Measurements from ENCODE around the gene PLEKHO2. TPM values are rescaled to one million over a fixed set of nuclear protein-coding genes. Genes with fewer than 3 reads are reported as not detected.
"Not testable (repeated sequence)": the region's sequence is repeated elsewhere in the genome, so short reads cannot be mapped to it uniquely, and the experiment has no call there.

PLEKHO2 gene
- polyA plus RNA-seq, 2 of the 4 experiments (the other 2 are of a cell fraction), result 2.8 to 3.9 TPM

- Histone ChIP-seq H3K4me2 (no peak overlapping the region), H3K9me3 (no peaks in the 10 kb centered on the region), H3K4me1 (0 out of 3 replicates have a peak, but pooled peaks cover 2% of the 10 kb centered on the region), H3K4me3 (no peak overlapping the region), H3K27ac (no peak overlapping the region)
- WGBS (ENCODE audit: missing lambda C conversion rate), result 52% methylated on average over 3 of the region's 3 CpGs
- CTCF ChIA-PET, result interaction anchor here (0.6 to 2.5 kb wide), 5 partner anchors 10 to 64 kb away, joined by 3 to 14 read pairs (median 4); no protein-coding TSS in a partner anchor
- no peak for TF ChIP-seq RAD21 (conservative IDR thresholded peaks at IDR 0.05 in 1 of 2, IDR thresholded peaks at IDR 0.05 in 1 of 2)
- TF ChIP-seq EHF (CRISPR knock-in tag; IDR thresholded peaks at IDR 0.05), result no peak
- no peak for TF ChIP-seq CHD2 (IDR thresholded peaks at IDR 0.05; ENCODE audit: low read length, partially characterized antibody)
- no peak for TF ChIP-seq JUNB (IDR thresholded peaks at IDR 0.05)
- no peak for TF ChIP-seq RCOR1 (IDR thresholded peaks at IDR 0.05; ENCODE audit: low read depth, low read length)
- no peak for TF ChIP-seq GATA3 (IDR thresholded peaks at IDR 0.05; ENCODE audit: borderline replicate concordance)
- no peak for TF ChIP-seq RARB (CRISPR knock-in tag; IDR thresholded peaks at IDR 0.05)
- TF ChIP-seq KDM1A (IDR thresholded peaks at IDR 0.05; ENCODE audit: low read depth), result no peak
- no peak for TF ChIP-seq HOXB13 (CRISPR knock-in tag; IDR thresholded peaks at IDR 0.05; ENCODE audit: low read depth)
- TF ChIP-seq E2F6 (IDR thresholded peaks at IDR 0.05; ENCODE audit: borderline replicate concordance, low read depth), result no peak
- no peak for TF ChIP-seq MAX (IDR thresholded peaks at IDR 0.05)
- TF ChIP-seq PHF8 (IDR thresholded peaks at IDR 0.05; ENCODE audit: borderline replicate concordance, low read depth), result no peak
- TF ChIP-seq, protein P1, sequence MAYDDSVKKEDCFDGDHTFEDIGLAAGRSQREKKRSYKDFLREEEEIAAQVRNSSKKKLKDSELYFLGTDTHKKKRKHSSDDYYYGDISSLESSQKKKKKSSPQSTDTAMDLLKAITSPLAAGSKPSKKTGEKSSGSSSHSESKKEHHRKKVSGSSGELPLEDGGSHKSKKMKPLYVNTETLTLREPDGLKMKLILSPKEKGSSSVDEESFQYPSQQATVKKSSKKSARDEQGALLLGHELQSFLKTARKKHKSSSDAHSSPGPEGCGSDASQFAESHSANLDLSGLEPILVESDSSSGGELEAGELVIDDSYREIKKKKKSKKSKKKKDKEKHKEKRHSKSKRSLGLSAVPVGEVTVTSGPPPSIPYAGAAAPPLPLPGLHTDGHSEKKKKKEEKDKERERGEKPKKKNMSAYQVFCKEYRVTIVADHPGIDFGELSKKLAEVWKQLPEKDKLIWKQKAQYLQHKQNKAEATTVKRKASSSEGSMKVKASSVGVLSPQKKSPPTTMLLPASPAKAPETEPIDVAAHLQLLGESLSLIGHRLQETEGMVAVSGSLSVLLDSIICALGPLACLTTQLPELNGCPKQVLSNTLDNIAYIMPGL (CRISPR knock-in tag; IDR thresholded peaks at IDR 0.05; ENCODE audit: borderline replicate concordance), result no peak
- no peak for TF ChIP-seq EP300 (IDR thresholded peaks at IDR 0.05)
- TF ChIP-seq SMC3 (IDR thresholded peaks at IDR 0.05), result no peak
- ATAC-seq (peak; percentile 62 to 70; a peak in 5 of 6 replicates), FAIRE-seq (no peak), DNase-seq (ENCODE audit: low read depth in 1 of 2, low spot score in 1 of 2) (peak in 1 of 2 experiments; percentile 26)
- POLR2A ChIA-PET, result interaction anchor here (0.6 to 1.3 kb wide), 2 partner anchors 9 to 427 kb away, joined by 5 to 6 read pairs; no protein-coding TSS in a partner anchor
Observed at GRCh38 chr15:64792282-64792681, 49.4 kb upstream of the PLEKHO2 start.

DNA sequence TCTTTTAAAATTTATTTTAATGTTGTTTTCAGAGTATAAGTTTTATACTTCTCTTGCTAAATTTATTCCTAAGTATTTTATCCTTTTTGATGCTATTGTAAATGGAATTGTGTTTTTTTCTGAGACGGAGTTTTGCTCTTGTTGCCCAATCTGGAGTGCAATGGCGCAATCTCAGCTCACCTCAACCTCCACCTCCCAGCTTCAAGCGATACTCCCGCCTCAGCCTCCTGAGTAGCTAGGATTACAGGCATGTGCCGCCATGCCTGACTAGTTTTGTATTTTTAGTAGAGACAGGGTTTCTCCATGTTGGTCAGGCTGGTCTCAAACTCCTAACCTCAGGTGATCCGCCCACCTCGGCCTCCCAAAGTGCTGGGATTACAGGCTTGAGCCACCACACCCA, 46.4 kb upstream of the PLEKHO2 start:
- H3K27ac ChIP-seq; DNase-seq (ENCODE audit: low read depth in 1 of 2, low spot score in 1 of 2); H3K4me2 ChIP-seq; POLR2A ChIA-PET; FAIRE-seq; H3K4me3 ChIP-seq; ATAC-seq; H3K4me1 ChIP-seq; H3K9me3 ChIP-seq: not testable (repeated sequence)
- 71% methylated on average over 7 of the region's 7 CpGs for WGBS (ENCODE audit: missing lambda C conversion rate)
- CTCF ChIA-PET, result interaction anchor here (1.0 to 5.2 kb wide), 3 partner anchors 10 to 15 kb away, joined by 3 to 35 read pairs (median 4); no protein-coding TSS in a partner anchor
- peak; percentile 32 to 55; a peak in 2 of 4 replicates for TF ChIP-seq CEBPB (IDR thresholded peaks at IDR 0.05)

DNA sequence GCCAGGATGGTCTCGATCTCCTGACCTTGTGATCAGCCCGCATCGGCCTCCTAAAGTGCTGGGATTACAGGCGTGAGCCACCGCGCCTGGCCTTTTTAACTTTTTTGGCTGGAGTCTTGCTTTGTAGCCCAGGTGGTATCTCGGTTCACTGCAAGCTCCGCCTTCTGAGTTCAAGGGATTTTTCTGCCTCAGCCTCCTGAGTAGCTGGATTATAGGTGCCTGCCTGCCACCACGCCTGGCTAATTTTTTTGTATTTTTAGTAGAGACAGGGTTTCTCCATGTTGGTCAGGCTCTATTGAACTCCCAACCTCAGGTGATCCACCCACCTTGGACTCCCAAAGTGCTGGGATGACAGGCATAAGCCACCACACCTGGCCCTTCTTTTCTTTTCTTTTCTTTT, 45.8 kb upstream of the PLEKHO2 start:
- H3K4me1 ChIP-seq; POLR2A ChIA-PET; FAIRE-seq; ATAC-seq; H3K4me3 ChIP-seq; H3K4me2 ChIP-seq; H3K9me3 ChIP-seq; DNase-seq (ENCODE audit: low read depth in 1 of 2, low spot score in 1 of 2); H3K27ac ChIP-seq: not testable (repeated sequence)
- CTCF ChIA-PET, result interaction anchor here (1.0 to 5.2 kb wide), 3 partner anchors 11 to 24 kb away, joined by 3 to 35 read pairs (median 3); no protein-coding TSS in a partner anchor
- 87% methylated on average over 9 of the region's 9 CpGs for WGBS (ENCODE audit: missing lambda C conversion rate)

DNA sequence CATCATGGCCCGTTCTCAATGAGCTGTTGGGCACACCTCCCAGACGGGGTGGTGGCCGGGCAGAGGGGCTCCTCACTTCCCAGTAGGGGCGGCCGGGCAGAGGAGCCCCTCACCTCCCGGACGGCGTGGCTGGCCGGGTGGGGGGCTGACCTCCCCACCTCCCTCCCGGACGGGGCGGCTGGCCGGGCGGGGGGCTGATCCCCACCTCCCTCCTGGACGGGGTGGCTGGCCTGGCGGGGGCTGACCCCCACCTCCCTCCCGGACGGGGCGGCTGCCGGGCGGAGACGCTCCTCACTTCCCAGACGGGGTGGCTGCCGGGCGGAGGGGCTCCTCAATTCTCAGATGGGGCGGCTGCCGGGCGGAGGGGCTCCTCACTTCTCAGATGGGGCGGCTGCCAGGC, 42.8 kb upstream of the PLEKHO2 start:
- 63% methylated on average over 6 of the region's 29 CpGs for WGBS (ENCODE audit: missing lambda C conversion rate)
- CTCF ChIA-PET; H3K4me3 ChIP-seq; POLR2A ChIA-PET; H3K4me2 ChIP-seq; DNase-seq (ENCODE audit: low read depth in 1 of 2, low spot score in 1 of 2); H3K27ac ChIP-seq; H3K4me1 ChIP-seq; H3K9me3 ChIP-seq; FAIRE-seq; ATAC-seq: not testable (repeated sequence)
